CD4-positive, alpha-beta memory T cell (primary cell): ENCODE measurements around the gene SERPINF2. TPM values are rescaled to one million over a fixed set of nuclear protein-coding genes. Genes with fewer than 3 reads are reported as not detected.

ENCODE experiments used
- CTCF ChIA-PET: fragments of 350-600 bp; sonication (Branson Sonifier 250); formaldehyde crosslinking; loops from one replicate; lab custom pipeline; 2021; ENCODE audit warnings: inconsistent platforms; ENCODE audit not compliant: partially characterized antibody; lab: Charles Lee
- POLR2A ChIA-PET: fragments of 350-600 bp; sonication (Branson Sonifier 250); formaldehyde crosslinking; loops from one replicate; lab custom pipeline; 2021; ENCODE audit not compliant: partially characterized antibody; lab: Charles Lee
- DNase-seq, 5 donors: peaks; one replicate each; pipeline versions ENCODE4 v3.0.0 to v3.0.0-alpha.2; 2020 to 2022; ENCODE audit warnings: mixed read lengths in 1 of 5
- H3K27ac ChIP-seq: one replicate; pipeline ENCODE4 v1.7.0; 2013; ENCODE audit warnings: low read depth, low read length
- H3K27me3 ChIP-seq: 2 replicates; pipeline ENCODE4 v1.7.0; 2013; ENCODE audit warnings: mild to moderate bottlenecking, low read length, moderate library complexity; ENCODE audit not compliant: insufficient read depth
- H3K36me3 ChIP-seq: 2 replicates; pipeline ENCODE4 v1.7.0; 2013; ENCODE audit warnings: mild to moderate bottlenecking, low read length, moderate library complexity; ENCODE audit not compliant: insufficient read depth
- H3K4me1 ChIP-seq: 2 replicates; pipeline ENCODE4 v1.7.0; 2013; ENCODE audit warnings: mild to moderate bottlenecking, low read length, moderate library complexity; ENCODE audit not compliant: insufficient read depth
- H3K4me3 ChIP-seq, 2 donors: one replicate each; pipeline ENCODE4 v1.7.0; 2013; ENCODE audit warnings: low read length in 2 of 2, mild to moderate bottlenecking in 1 of 2
- H3K9me3 ChIP-seq, 2 donors: one replicate each; pipeline ENCODE4 v1.7.0; 2013; ENCODE audit warnings: low read length in 2 of 2, control low read depth in 1 of 2; ENCODE audit not compliant: control insufficient read depth in 1 of 2
- H3K27ac Mint-ChIP-seq, 7 donors: one replicate each; pipeline ENCODE4 v1.8.0; 2020 to 2021; ENCODE audit warnings: mixed read lengths in 7 of 7, mild to moderate bottlenecking in 6 of 7, inconsistent platforms in 3 of 7, moderate library complexity in 3 of 7
- H3K27me3 Mint-ChIP-seq, 2 donors: one replicate each; pipeline ENCODE4 v1.8.0; 2020 to 2021; ENCODE audit warnings: mixed read lengths in 2 of 2
- H3K36me3 Mint-ChIP-seq, 2 donors: one replicate each; pipeline ENCODE4 v1.8.0; 2020 to 2021; ENCODE audit warnings: mixed read lengths in 2 of 2, inconsistent platforms in 1 of 2, mild to moderate bottlenecking in 1 of 2
- H3K4me1 Mint-ChIP-seq, 4 donors: one replicate each; pipeline ENCODE4 v1.8.0; 2020 to 2021; ENCODE audit warnings: mixed read lengths in 4 of 4, mild to moderate bottlenecking in 1 of 4
- H3K4me3 Mint-ChIP-seq, 8 donors: one replicate each; pipeline ENCODE4 v1.8.0; 2020 to 2021; ENCODE audit warnings: mixed read lengths in 8 of 8, mild to moderate bottlenecking in 7 of 8, moderate library complexity in 6 of 8, inconsistent platforms in 3 of 8
- H3K9me3 Mint-ChIP-seq, 8 donors: one replicate each; pipeline ENCODE4 v1.8.0; 2020 to 2021; ENCODE audit warnings: mixed read lengths in 8 of 8, mild to moderate bottlenecking in 5 of 8, inconsistent platforms in 3 of 8, moderate library complexity in 1 of 8
- intact Hi-C: fragments of 100-400 bp; cut with micrococcal nuclease; formaldehyde crosslinking; loops from one replicate; pipeline ENCODE4 v1.15.1; 2023
- polyA plus RNA-seq, 2 donors: library from polyadenylated mRNA; unstranded; fragments of 300-500 nt; fragmentation: Illumina TruSeq; gene quantifications; one replicate each; pipeline ENCODE4 v1.2.3, GENCODE V29; 2021
- total RNA-seq, 2 experiments: library from RNA; stranded (reverse); gene quantifications; one replicate each; pipeline ENCODE4 v1.2.3, GENCODE V29; 2021

The SERPINF2 gene
- total and polyA plus RNA-seq, 4 experiments from 2014 or later: 0.14 to 1.3 (median 0.19) TPM; not detected in 1

DNA sequence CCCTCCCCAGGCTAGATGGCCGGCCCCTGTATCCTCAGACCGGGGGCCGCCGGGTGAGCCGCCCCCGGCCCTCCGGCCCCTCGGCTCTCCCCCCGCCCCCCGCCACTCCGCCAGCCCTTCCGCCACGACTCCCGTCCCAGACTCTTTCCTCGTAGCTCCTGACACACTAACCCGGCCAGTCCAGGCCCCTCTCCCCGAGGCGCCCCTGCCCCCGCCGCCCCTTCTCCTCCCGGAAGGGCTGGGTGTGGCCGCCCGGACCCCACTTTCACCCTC lies 26.9 kb upstream of the SERPINF2 start:
- H3K36me3 ChIP-seq: no peaks in the 10 kb centered on the region
- peak overlapping the region; percentile 66 for H3K27ac ChIP-seq
- H3K9me3 Mint-ChIP-seq: peaks cover 0 to 3% (median 0%) of the 10 kb centered on the region in 8 donors
- no peak for DNase-seq
- H3K4me3 ChIP-seq: peak overlapping the region; percentile 39 to 57
- H3K9me3 ChIP-seq: no peaks in the 10 kb centered on the region
- intact Hi-C loops: loop anchor here (1.0 to 2.0 kb wide), 8 partner anchors 31 to 719 kb away; partner anchors contain the start of genes MNT, PRPF8, RILP and SLC43A2
- H3K27me3 Mint-ChIP-seq: no peaks in the 10 kb centered on the region
- ChIA-PET CTCF (interaction anchor here (1.1 to 7.4 kb wide), 4 partner anchors 47 to 339 kb away, joined by 3 to 161 read pairs (median 5); partner anchors contain the start of gene HIC1), POLR2A (interaction anchor here (1.3 to 5.8 kb wide), 21 partner anchors 9 to 621 kb away, joined by 4 to 79 read pairs (median 11); partner anchors contain the start of genes INPP5K, OVCA2, PRPF8 and RILP)
- peaks cover 7 to 8% of the 10 kb centered on the region in 2 donors for H3K36me3 Mint-ChIP-seq
- H3K4me3 Mint-ChIP-seq: peak overlapping the region; percentile 90 to 96 (median 94)
- peaks cover 16 to 56% (median 37%) of the 10 kb centered on the region in 4 donors for H3K4me1 Mint-ChIP-seq
- no peaks in the 10 kb centered on the region for H3K27me3 ChIP-seq
- peak overlapping the region; percentile 66 to 97 (median 89) for H3K27ac Mint-ChIP-seq
- H3K4me1 ChIP-seq: peaks cover 33% of the 10 kb centered on the region

DNA sequence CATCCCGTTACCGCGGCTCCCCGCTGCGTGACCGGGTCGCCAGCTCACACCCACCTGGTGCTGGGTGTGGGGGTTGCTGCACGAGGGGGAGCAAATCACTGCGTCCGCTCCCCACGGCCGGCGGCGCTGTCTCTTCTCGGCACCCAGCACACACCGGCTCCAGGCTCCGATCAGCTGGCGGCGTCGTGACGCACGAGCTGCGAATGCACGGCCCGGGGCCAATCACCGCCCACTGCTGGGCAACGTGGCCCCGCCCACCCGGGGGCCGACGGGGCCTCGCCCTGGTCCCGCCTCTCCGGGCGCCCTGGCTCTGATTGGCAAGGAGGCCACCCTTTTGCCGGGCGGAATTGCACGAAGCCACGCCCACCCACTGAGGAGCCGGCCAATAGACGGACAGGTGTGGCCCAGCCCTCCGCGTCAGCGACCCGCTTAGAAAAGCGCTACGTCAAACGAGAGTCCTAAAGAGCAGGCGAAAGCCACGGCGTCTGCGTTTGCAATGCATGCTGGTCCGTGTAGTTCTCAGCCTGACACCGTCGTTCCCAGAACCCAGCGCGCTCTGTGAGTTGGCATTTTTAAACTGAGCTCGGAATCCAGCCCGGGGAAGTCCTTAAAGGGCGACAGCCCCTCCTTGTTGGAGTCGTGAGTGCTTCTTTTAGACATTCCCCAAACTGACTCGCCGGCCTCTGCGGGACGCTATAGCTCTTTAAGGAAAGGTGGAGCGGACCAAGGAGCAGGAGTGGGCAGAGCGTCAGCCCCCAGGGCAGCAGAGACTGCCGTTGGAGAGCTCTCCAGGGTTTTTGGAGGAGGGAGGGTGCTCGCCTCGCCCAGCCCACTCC lies 26.4 kb upstream of the SERPINF2 start:
- peak overlapping the region; percentile 89 for H3K27ac ChIP-seq
- peak overlapping the region; percentile 76 to 100 for H3K4me3 ChIP-seq
- ChIA-PET POLR2A (interaction anchor here (0.6 to 5.8 kb wide), 48 partner anchors 7 to 1070 kb away, joined by 3 to 79 read pairs (median 5); partner anchors contain the start of genes HIC1, INPP5K, OVCA2 and PITPNA), CTCF (interaction anchor here (0.9 to 7.4 kb wide), 19 partner anchors 11 to 528 kb away, joined by 3 to 161 read pairs (median 4); partner anchors contain the start of genes HIC1, RILP and RTN4RL1)
- peak; percentile 100 for DNase-seq
- Mint-ChIP-seq H3K4me1 (peaks cover 14 to 56% (median 35%) of the 10 kb centered on the region in 4 donors), H3K27me3 (no peaks in the 10 kb centered on the region), H3K9me3 (peaks cover 0 to 3% (median 0%) of the 10 kb centered on the region in 8 donors), H3K27ac (peak overlapping the region; percentile 89 to 98 (median 96)), H3K36me3 (peaks cover 7 to 10% of the 10 kb centered on the region in 2 donors), H3K4me3 (peak overlapping the region; percentile 90 to 96 (median 94))
- intact Hi-C loops: loop anchor here (1.0 to 2.0 kb wide), 8 partner anchors 32 to 719 kb away; partner anchors contain the start of genes MNT, PRPF8, RILP and SLC43A2
- H3K4me1 ChIP-seq: peaks cover 31% of the 10 kb centered on the region
- H3K9me3 ChIP-seq: no peaks in the 10 kb centered on the region
- H3K36me3 ChIP-seq: no peaks in the 10 kb centered on the region
- H3K27me3 ChIP-seq: no peaks in the 10 kb centered on the region

GRCh38 chr17:1716912-1717695 lies 25.6 kb upstream of the SERPINF2 start:
- H3K4me3 Mint-ChIP-seq: peak overlapping the region; percentile 90 to 96 (median 94)
- ChIA-PET POLR2A (interaction anchor here (0.6 to 5.8 kb wide), 50 partner anchors 8 to 1069 kb away, joined by 3 to 79 read pairs (median 5); partner anchors contain the start of genes HIC1, INPP5K, OVCA2 and PITPNA), CTCF (interaction anchor here (0.9 to 7.4 kb wide), 18 partner anchors 10 to 528 kb away, joined by 3 to 161 read pairs (median 4); partner anchors contain the start of genes HIC1, RILP and RTN4RL1)
- H3K4me1 ChIP-seq: peaks cover 33% of the 10 kb centered on the region
- H3K4me1 Mint-ChIP-seq: peaks cover 14 to 49% (median 30%) of the 10 kb centered on the region in 4 donors
- peak overlapping the region; percentile 76 to 100 for H3K4me3 ChIP-seq
- peak; percentile 76 to 86 (median 79) for DNase-seq
- H3K27ac ChIP-seq: peak overlapping the region; percentile 89
- H3K36me3 Mint-ChIP-seq: peaks cover 5% of the 10 kb centered on the region in 2 donors
- peaks cover 0 to 3% (median 0%) of the 10 kb centered on the region in 8 donors for H3K9me3 Mint-ChIP-seq
- H3K27ac Mint-ChIP-seq: peak overlapping the region; percentile 89 to 98 (median 96)
- no peaks in the 10 kb centered on the region for H3K9me3 ChIP-seq
- no peaks in the 10 kb centered on the region for H3K36me3 ChIP-seq
- no peaks in the 10 kb centered on the region for H3K27me3 ChIP-seq
- intact Hi-C loops: loop anchor here (1.0 to 2.0 kb wide), 8 partner anchors 33 to 720 kb away; partner anchors contain the start of genes MNT, PRPF8, RILP and SLC43A2
- H3K27me3 Mint-ChIP-seq: no peaks in the 10 kb centered on the region

DNA sequence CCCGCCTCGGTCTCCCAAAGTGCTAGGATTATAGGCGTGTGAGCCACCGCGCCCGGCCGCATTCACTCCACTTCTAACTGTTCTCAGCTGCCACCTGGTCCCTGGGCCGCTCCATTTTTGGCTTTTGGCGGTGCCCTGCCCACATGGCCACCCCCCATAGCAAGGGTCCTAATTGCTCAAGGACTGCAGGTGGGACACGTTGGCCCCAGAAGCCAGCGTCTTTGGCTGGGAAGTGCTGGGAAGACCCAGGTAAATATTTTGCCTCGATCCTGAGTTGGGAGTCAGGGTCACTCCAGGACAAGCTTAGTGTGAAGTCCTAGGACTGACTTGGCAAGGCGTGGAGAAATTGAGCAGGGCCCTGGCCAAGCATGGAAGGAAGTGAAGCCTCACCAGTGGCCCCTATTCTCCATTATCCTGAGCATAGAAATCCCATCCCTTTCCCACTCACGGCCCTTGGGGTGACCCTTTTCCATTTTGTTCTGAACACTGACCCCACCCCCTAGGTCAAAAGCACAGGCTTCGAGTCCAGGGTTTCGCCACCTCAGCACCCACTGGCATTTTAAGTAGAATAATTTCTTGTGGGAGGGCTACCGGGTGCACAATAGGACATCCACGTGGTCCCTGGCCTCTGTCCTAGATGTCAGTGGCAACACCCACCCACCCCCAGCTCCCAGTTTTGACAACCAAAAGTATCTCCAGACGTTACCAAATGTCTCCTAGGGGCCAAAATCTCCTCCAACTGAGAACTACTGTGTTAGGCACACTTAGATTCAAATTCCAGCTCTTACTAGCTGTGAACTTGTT lies 24.1 kb upstream of the SERPINF2 start:
- no peaks in the 10 kb centered on the region for H3K9me3 ChIP-seq
- DNase-seq: no peak
- H3K4me1 ChIP-seq: peaks cover 43% of the 10 kb centered on the region
- ChIA-PET CTCF (interaction anchor here (0.7 to 7.4 kb wide), 6 partner anchors 18 to 147 kb away, joined by 3 to 161 read pairs (median 7); partner anchors contain the start of gene SERPINF1), POLR2A (interaction anchor here (1.0 to 2.8 kb wide), 2 partner anchors 39 to 111 kb away, joined by 3 to 29 read pairs; partner anchors contain the start of genes RPA1 and SMYD4)
- intact Hi-C loops: no loop called here
- H3K36me3 ChIP-seq: no peaks in the 10 kb centered on the region
- no peaks in the 10 kb centered on the region for H3K27me3 Mint-ChIP-seq
- H3K36me3 Mint-ChIP-seq: peaks cover 0 to 5% of the 10 kb centered on the region in 2 donors
- H3K4me3 Mint-ChIP-seq: peak overlapping the region in 6 of 8 donors; percentile 46 to 96 (median 78)
- no peaks in the 10 kb centered on the region for H3K27me3 ChIP-seq
- peak overlapping the region in 5 of 7 donors; percentile 12 to 95 (median 77) for H3K27ac Mint-ChIP-seq
- H3K27ac ChIP-seq: no peak overlapping the region
- no peak overlapping the region for H3K4me3 ChIP-seq
- peaks cover 0 to 1% (median 0%) of the 10 kb centered on the region in 8 donors for H3K9me3 Mint-ChIP-seq
- H3K4me1 Mint-ChIP-seq: peaks cover 18 to 55% (median 36%) of the 10 kb centered on the region in 4 donors

GRCh38 chr17:1720856-1721386 lies 21.8 kb upstream of the SERPINF2 start:
- Mint-ChIP-seq H3K27me3 (no peaks in the 10 kb centered on the region), H3K27ac (peak overlapping the region; percentile 63 to 89 (median 84)), H3K9me3 (peaks cover 0 to 3% (median 0%) of the 10 kb centered on the region in 8 donors), H3K4me3 (peak overlapping the region in 6 of 8 donors; percentile 25 to 66 (median 57)), H3K36me3 (peaks cover 0 to 8% of the 10 kb centered on the region in 2 donors), H3K4me1 (peaks cover 21 to 61% (median 40%) of the 10 kb centered on the region in 4 donors)
- H3K27me3 ChIP-seq: no peaks in the 10 kb centered on the region
- CTCF ChIA-PET: interaction anchor here (0.7 to 7.4 kb wide), 42 partner anchors 12 to 524 kb away, joined by 3 to 161 read pairs (median 5); partner anchors contain the start of genes HIC1, RILP, RPA1 and SCARF1
- H3K36me3 ChIP-seq: no peaks in the 10 kb centered on the region
- intact Hi-C loops: loop anchor here (1.0 to 5.0 kb wide), 4 partner anchors 41 to 306 kb away; partner anchors contain the start of genes RTN4RL1 and SERPINF1
- peak; percentile 59 to 71 (median 64) for DNase-seq
- no peaks in the 10 kb centered on the region for H3K9me3 ChIP-seq
- no peak overlapping the region for H3K4me3 ChIP-seq
- H3K27ac ChIP-seq: no peak overlapping the region
- POLR2A ChIA-PET: interaction anchor here (0.6 to 6.3 kb wide), 11 partner anchors 13 to 151 kb away, joined by 3 to 62 read pairs (median 4); partner anchors contain the start of genes PRPF8, RPA1, SERPINF1 and SMYD4
- H3K4me1 ChIP-seq: peaks cover 53% of the 10 kb centered on the region
